NCI-H1930 (cell line): ENCODE data around the gene LOX.
"Not testable (repeated sequence)": the region's sequence is repeated elsewhere in the genome, so short reads cannot be mapped to it uniquely, and the experiment has no call there.

Experiments used
- DNase-seq, 2 experiments: peaks; one replicate each; lab custom pipeline; 2025; lab: John Stamatoyannopoulos, UW

LOX gene

DNA sequence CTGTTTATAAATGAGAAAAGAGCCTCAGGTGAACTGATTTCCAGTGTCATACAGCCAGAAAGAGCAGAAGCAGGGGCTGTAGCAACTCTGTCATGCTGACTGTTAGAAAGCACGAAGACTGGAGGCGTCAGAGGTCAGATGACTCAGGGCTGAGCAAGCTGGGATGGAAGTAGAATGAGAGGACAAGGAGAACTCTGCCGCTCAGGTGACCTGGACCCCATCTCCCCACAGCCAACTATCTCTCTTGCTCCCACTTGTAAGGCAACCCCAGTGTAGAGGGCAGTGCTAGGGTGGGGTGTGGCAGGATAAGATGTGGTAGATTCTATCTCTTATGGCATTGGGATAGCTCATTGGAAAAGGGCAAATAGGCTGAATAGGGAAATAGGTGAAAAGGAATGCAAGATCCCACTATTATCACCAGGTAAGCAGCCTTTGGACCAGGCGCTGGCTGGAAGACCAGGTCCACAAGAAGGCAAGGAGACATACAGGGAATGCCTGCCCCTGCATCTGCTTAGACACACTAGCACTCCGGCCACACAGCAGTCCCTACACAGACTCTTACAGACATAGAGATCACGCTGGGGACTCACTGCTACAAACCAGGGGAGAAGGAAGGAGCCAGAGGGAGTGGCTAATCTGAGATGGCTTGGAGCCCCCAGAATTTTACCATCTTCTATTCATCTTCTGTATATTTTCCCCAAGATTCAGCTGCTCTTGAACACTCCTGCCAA lies 21.2 kb upstream of the LOX start:
- DNase-seq = no peak

- no peak for DNase-seq
Observed at GRCh38 chr5:122097391-122097790, 19.3 kb upstream of the LOX start.

- DNase-seq = no peak
Observed at GRCh38 chr5:122095158-122095557, 17.1 kb upstream of the LOX start.

DNA sequence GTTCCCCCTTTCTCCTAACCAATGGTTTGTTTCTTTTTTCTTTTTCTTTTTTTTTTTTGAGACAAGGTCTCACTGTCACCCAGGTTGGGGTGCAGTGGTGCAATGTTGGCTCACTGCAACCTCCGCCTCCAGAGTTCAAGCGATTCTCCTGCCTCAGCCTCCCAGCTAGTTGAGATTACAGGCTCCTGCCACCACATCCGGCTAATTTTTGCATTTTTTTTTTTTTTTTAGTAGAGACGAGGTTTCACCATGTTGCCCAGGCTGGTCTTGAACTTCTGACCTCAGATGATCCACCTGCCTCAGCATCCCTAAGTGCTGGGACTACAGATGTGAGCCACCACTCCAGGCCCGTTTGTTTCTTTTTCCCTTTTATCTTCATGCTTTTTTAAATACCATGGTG lies 16.2 kb upstream of the LOX start:
- not testable (repeated sequence) for DNase-seq

DNA sequence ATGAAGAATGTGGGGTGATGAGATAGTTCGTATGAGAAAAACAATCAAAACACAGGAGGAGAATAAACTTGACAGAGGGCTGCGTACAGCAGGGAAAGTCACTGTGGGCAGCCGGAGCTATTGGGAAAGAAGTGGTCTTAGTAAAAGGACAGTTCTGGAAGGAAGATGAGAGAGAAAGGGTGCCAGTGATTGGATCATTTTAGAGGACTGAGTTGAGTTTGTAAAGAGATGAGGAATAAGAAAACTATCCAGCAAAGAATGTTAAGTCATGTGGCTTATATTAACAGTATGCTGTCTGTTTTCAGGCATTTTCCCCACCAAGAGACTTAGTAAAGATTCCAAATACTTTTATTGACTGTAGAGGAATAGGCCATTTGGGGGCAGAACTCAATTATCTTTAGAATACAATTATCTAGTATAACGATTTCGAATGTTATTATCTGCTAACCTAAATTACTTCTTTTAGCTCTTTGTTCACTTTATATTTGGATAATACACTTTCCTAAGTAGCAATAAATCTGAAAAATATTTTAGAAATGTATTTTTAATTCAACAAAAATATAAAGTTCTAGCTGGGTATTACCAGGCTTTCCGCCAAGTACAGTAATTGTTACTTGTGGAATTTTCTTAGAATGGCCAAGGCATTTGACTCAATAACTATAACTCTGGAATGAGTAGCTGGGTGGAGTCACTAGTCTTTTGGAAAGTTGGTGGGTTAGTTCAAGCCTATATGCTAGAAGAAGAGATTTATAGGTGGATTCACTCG lies 15.5 kb upstream of the LOX start:
- no peak for DNase-seq

DNA sequence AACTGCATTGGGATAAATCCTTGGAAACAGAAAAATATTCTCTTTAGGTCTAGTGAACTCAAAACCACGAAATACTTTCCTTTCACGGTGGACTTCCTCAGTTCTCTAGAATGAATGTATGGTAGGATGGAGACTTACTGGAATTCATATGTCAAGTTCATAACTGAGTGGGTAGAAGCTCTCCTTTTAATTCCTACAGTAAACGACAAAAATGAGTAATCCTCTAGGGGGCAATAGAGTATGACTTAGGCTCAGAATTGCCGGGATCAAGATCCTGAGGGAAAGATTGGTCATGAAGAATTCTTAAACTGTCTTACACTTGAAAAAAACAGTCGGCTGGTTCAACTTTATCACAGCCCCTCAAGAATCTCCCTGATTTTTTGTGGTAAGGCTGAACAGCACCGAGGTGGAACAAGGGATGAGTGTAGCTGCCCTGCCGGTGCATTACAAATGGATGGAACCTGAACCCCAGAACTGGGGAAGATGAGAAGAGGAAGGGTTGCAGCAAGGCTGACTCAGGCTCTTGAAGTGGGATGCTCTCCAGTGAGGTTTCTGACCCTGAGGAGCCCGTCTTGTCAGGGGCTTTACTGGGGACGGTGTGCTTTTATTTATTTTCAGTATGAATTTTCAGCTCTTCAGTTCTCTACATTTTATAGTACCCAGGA lies 14.0 kb upstream of the LOX start:
- DNase-seq = no peak

- no peak for DNase-seq
Observed at GRCh38 chr5:122089096-122090013, 11.3 kb upstream of the LOX start.

GRCh38 chr5:122085041-122085440 lies 7.0 kb upstream of the LOX start:
- no peak for DNase-seq

- no peak for DNase-seq
Observed at GRCh38 chr5:122083535-122083934, 5.5 kb upstream of the LOX start.

- DNase-seq = peak in 1 of 2 experiments; percentile 6
Observed at GRCh38 chr5:122081541-122081940, 3.5 kb upstream of the LOX start.

GRCh38 chr5:122077366-122078115 lies 518 bp downstream of the LOX start:
- DNase-seq = peak in 1 of 2 experiments; percentile 21

DNA sequence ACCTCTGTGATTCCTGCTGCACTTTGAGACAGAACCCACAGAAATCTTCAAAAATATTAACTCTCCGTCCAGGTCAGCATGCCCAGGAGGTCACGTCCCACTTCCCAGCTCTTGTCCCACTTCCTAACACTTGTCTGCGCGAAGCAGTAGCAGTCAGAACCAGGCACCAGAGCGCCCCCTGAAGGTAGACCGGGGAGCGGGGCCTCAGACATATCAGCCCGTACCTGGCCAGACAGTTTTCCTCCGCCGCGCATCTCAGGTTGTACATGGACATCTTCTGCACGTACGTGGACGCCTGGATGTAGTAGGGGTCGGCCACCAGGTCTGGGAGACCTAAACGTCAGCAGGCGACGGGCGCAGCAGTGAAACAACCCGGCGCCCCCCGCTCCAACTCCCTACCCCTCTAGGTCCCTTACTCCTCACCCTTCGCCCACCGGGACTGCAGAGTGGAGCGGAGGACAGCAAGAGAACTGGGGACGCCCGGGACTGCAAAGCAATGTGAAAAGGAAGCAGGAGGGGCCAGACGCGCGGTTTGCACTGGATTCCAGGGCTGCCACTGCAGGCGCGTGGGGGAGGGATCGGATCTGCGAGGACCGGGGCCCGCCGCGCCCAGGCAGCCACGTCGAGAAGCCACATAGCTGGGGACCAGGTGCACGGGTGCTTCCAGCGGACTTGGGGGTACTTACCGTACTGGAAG lies 1.2 kb downstream of the LOX start:
- DNase-seq = peak; percentile 37 to 47

DNA sequence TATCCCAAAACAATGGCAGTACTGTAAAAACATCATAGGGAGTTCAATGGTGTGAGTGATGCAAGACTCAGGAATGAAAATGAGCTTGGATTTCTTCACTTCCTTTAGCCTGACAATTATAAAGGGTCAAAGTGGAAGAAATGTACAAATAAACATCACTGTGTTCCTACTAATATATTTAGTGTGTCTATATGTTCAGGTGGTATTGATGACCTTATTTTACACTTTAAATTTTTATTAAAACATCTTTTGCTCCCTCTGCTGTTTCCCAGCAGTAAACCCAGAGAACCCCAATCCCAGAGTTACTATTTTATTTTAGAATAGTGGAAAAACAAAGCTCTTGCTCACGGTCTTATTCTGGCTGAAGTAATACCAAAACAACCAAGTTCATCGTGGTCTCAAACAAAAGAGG lies 2.0 kb downstream of the LOX start:
- no peak for DNase-seq

GRCh38 chr5:122073864-122074263 lies 4.2 kb downstream of the LOX start:
- no peak for DNase-seq

- no peak for DNase-seq
Observed at GRCh38 chr5:122073018-122073417, 5.0 kb downstream of the LOX start.

GRCh38 chr5:122067390-122067789 lies 10.7 kb downstream of the LOX start:
- DNase-seq = no peak

- DNase-seq = no peak
Observed at GRCh38 chr5:122064992-122065391, 13.1 kb downstream of the LOX start.

DNA sequence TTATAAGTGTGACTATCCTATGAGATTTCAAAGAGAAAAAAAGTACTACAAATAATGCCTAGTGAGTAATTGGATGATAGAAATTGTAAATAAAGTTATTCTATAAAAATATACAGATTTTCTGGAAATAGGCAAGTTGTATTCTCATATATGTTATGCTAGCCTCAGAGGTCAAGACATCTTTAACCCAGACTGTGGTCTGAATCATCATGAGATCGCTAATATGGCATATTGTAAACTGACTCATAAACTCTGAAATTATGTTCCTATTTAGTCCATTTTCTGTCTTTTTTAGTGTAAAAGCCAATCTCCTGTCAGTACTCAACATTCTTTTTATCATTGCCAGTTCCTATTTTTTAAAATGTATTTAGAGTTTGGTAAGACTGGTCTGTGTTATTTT lies 14.2 kb downstream of the LOX start:
- DNase-seq = no peak

- no peak for DNase-seq
Observed at GRCh38 chr5:122062205-122062604, 15.9 kb downstream of the LOX start.

DNA sequence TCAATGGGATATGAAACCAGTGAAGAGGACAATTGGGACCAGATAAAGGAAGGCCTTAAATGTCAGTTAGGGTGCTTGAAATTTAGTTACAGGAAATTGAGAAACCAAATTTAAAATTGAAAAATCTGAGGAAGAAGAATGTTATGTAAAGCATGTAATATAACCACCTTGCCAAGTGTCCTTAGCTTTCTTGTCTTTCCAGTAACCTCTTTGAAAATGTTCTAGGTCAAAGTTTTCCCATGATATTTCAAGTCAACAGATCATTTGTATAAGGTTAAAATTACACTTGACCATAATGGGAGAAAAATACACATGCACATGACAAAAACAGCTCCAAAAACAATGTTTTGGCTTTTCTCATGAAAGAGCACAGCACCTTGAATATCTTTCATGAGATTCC lies 21.1 kb downstream of the LOX start:
- DNase-seq = no peak

- DNase-seq = no peak
Observed at GRCh38 chr5:122054266-122054665, 23.8 kb downstream of the LOX start.
